HepG2 (cell line): ENCODE data around the gene MEF2D. TPM values are rescaled to one million over a fixed set of nuclear protein-coding genes. Genes with fewer than 3 reads are reported as not detected.
A peak's percentile ranks its signal among the peaks of the same experiment; 100 is the strongest.

Experiments
- DNMT1 ChIP-seq: sonication (generic); formaldehyde crosslinking; IDR thresholded peaks from 2 replicates; pipeline ENCODE4 v1.5.1; 2020; ENCODE audit warnings: mild to moderate bottlenecking, missing genetic modification reagents
- GPBP1L1 ChIP-seq: sonication (generic); formaldehyde crosslinking; IDR thresholded peaks from 2 replicates; pipeline ENCODE4 v1.5.0; 2020; ENCODE audit warnings: mild to moderate bottlenecking, missing genetic modification reagents
- HNF4A ChIP-seq: sonication (generic); formaldehyde crosslinking; IDR thresholded peaks from 2 replicates; pipeline ENCODE4 v1.4.0; 2020; ENCODE audit warnings: missing genetic modification reagents
- KDM4B ChIP-seq: sonication (generic); formaldehyde crosslinking; IDR thresholded peaks from 2 replicates; pipeline ENCODE4 v1.4.0; 2020; ENCODE audit warnings: missing genetic modification reagents
- MYNN ChIP-seq: sonication (generic); formaldehyde crosslinking; IDR thresholded peaks from 2 replicates; pipeline ENCODE4 v1.4.0; 2020; ENCODE audit warnings: mild to moderate bottlenecking, low read depth, missing genetic modification reagents
- MYPOP ChIP-seq: sonication (generic); formaldehyde crosslinking; IDR thresholded peaks from 2 replicates; pipeline ENCODE4 v1.8.1; 2023; ENCODE audit warnings: mild to moderate bottlenecking, moderate library complexity, missing genetic modification reagents
- REST ChIP-seq, 2 experiments: IDR thresholded peaks; 2 replicates each; pipeline ENCODE4 v1.6.1; 2011 to 2012; ENCODE audit warnings: low read length in 2 of 2, borderline replicate concordance in 1 of 2, low read depth in 1 of 2, mild to moderate bottlenecking in 1 of 2, moderate library complexity in 1 of 2
- RFX5 ChIP-seq: IDR thresholded peaks from 2 replicates; pipeline ENCODE4 v1.6.1; 2011; ENCODE audit warnings: low read depth, low read length, improper control_type of control experiment
- TEAD2 ChIP-seq: sonication (generic); formaldehyde crosslinking; IDR thresholded peaks from 2 replicates; pipeline ENCODE4 v1.9.0; 2021; ENCODE audit warnings: missing genetic modification reagents
- ZBTB1 ChIP-seq: sonication (generic); formaldehyde crosslinking; IDR thresholded peaks from 2 replicates; pipeline ENCODE4 v1.4.0; 2020; ENCODE audit warnings: missing genetic modification reagents, borderline replicate concordance
- ZNF225 ChIP-seq: sonication (generic); formaldehyde crosslinking; IDR thresholded peaks from 2 replicates; pipeline ENCODE4 v1.4.0; 2020; ENCODE audit warnings: mild to moderate bottlenecking, missing genetic modification reagents
- ZNF619 ChIP-seq: sonication (generic); formaldehyde crosslinking; IDR thresholded peaks from 2 replicates; pipeline ENCODE4 v1.4.0; 2020; ENCODE audit warnings: mild to moderate bottlenecking, missing genetic modification reagents
- ZNF644 ChIP-seq: IDR thresholded peaks from 2 replicates; pipeline ENCODE4 v1.6.1; 2016; ENCODE audit warnings: low read depth
- ZNF687 ChIP-seq: sonication (generic); formaldehyde crosslinking; IDR thresholded peaks from 2 replicates; pipeline ENCODE4 v1.5.1; 2020; ENCODE audit warnings: mild to moderate bottlenecking, missing genetic modification reagents, moderate library complexity
- ZSCAN25 ChIP-seq: sonication (generic); formaldehyde crosslinking; IDR thresholded peaks from 2 replicates; pipeline ENCODE4 v1.8.0; 2022; ENCODE audit warnings: mild to moderate bottlenecking, missing genetic modification reagents
- polyA plus RNA-seq, 8 experiments: library from polyadenylated mRNA; depleted of rRNA in 3 of 8; stranded (reverse) in 7 of 8; unstranded in 1 of 8; fragments of >200 nt; fragmentation: Illumina TruSeq in 4 of 8; extraction: Trizol in 4 of 8; gene quantifications; 2 replicates each; pipeline versions ENCODE4 v1.2.1 to v1.2.3, GENCODE V29; 2011 to 2016; ENCODE audit warnings: low read depth in 4 of 8, missing spikeins in 1 of 8, mixed read lengths in 1 of 8; ENCODE audit not compliant: insufficient read depth in 1 of 8
- total RNA-seq, 5 experiments: library from RNA; depleted of rRNA; stranded (reverse); fragments of >200 nt; fragmentation: Illumina TruSeq; extraction: Trizol; gene quantifications; 2 replicates each; pipeline ENCODE4 v1.2.3, GENCODE V29; 2016; ENCODE audit warnings: low read depth in 1 of 5

MEF2D gene
- total and polyA plus RNA-seq, 2 of the 13 experiments (the other 11 are each of a cell fraction or from before 2014, with no cell fraction given) = 1.6 to 3.9 TPM

- TF ChIP-seq MYPOP = peak; percentile 87
- TF ChIP-seq ZNF687 = peak; percentile 99
- 0 out of 2 replicates have a peak, but pooled peaks have one; percentile 64 for TF ChIP-seq DNMT1 (CRISPR knock-in tag)
- no peak for TF ChIP-seq RFX5
- TF ChIP-seq HNF4A (CRISPR knock-in tag) = peak; percentile 93
- TF ChIP-seq MYNN (CRISPR knock-in tag) = no peak
- TF ChIP-seq ZSCAN25 (CRISPR knock-in tag) = peak; percentile 70; the same call in 1 of the 2 replicates
- peak; percentile 99 for TF ChIP-seq ZNF644 (CRISPR knock-in tag)
- no peak for TF ChIP-seq TEAD2 (CRISPR knock-in tag)
- TF ChIP-seq KDM4B (CRISPR knock-in tag) = peak; percentile 95
- TF ChIP-seq ZNF619 (CRISPR knock-in tag) = 0 out of 2 replicates have a peak, but pooled peaks have one; percentile 78
- no peak for TF ChIP-seq ZNF225
- no peak; the same call in 1 of the 2 replicates for TF ChIP-seq ZBTB1
- no peak for TF ChIP-seq GPBP1L1
- TF ChIP-seq REST (IDR thresholded peaks at IDR 0.05; ENCODE audit: borderline replicate concordance in 1 of 2, low read depth in 1 of 2, low read length in 2 of 2) = peak in 1 of 2 experiments; percentile 61; a peak in 1 of 4 replicates
Observed at GRCh38 chr1:156471496-156472490, 28.8 kb downstream of the MEF2D start (continued).
